DOHH2 (cell line): ENCODE results near the gene ZNF253.

Experiments used
- H3F3A ChIP-seq: fragments of 200-600 bp; sonication (generic), shearing (Covaris generic); 2 replicates; pipeline ENCODE4 v1.6.0; 2016; ENCODE audit warnings: antibody characterized with exemption, mild to moderate bottlenecking; ENCODE audit not compliant: control insufficient read depth, insufficient read depth
- H3K27ac ChIP-seq: fragments of 200-600 bp; sonication (generic); 2 replicates; pipeline ENCODE4 v1.5.1; 2014; ENCODE audit warnings: low read depth, mild to moderate bottlenecking, low read length, moderate library complexity
- H3K27me3 ChIP-seq: fragments of 200-600 bp; sonication (generic); 2 replicates; pipeline ENCODE4 v1.6.1; 2014; ENCODE audit warnings: mild to moderate bottlenecking, low read length, mixed read lengths; ENCODE audit not compliant: control insufficient read depth
- H3K36me3 ChIP-seq: fragments of 200-600 bp; sonication (generic); 2 replicates; pipeline ENCODE4 v1.6.1; 2014; ENCODE audit warnings: mild to moderate bottlenecking, low read length, moderate library complexity, mixed read lengths; ENCODE audit not compliant: control insufficient read depth
- H3K4me1 ChIP-seq: fragments of 200-600 bp; sonication (generic); 2 replicates; pipeline ENCODE4 v1.6.1; 2014; ENCODE audit warnings: mild to moderate bottlenecking, low read length, mixed read lengths; ENCODE audit not compliant: control insufficient read depth
- H3K4me2 ChIP-seq: fragments of 200-600 bp; sonication (generic); 2 replicates; pipeline ENCODE4 v1.6.0; 2014; ENCODE audit warnings: mild to moderate bottlenecking, low read length, moderate library complexity
- H3K4me3 ChIP-seq: fragments of 200-600 bp; sonication (generic); 2 replicates; pipeline ENCODE4 v1.5.1; 2014; ENCODE audit warnings: mild to moderate bottlenecking, low read length, mixed read lengths
- H3K79me2 ChIP-seq: fragments of 200-600 bp; sonication (generic); 2 replicates; pipeline ENCODE4 v1.6.1; 2014; ENCODE audit warnings: mild to moderate bottlenecking, low read length, mixed read lengths; ENCODE audit not compliant: control insufficient read depth
- H3K9me2 ChIP-seq: fragments of 200-600 bp; sonication (generic); replicated peaks from 2 replicates; pipeline ENCODE4 v1.6.1; 2014; ENCODE audit warnings: mild to moderate bottlenecking, low read length, mixed read lengths; ENCODE audit not compliant: control insufficient read depth
- H3K9me3 ChIP-seq: fragments of 200-600 bp; sonication (generic); 2 replicates; pipeline ENCODE4 v1.6.1; 2014; ENCODE audit warnings: antibody characterized with exemption, low read length, mixed read lengths; ENCODE audit not compliant: control insufficient read depth, insufficient read depth
- H4K20me1 ChIP-seq: fragments of 200-600 bp; sonication (generic); 2 replicates; pipeline ENCODE4 v1.6.0; 2014; ENCODE audit warnings: low read depth, mild to moderate bottlenecking, antibody characterized with exemption, low read length, moderate library complexity; ENCODE audit not compliant: control insufficient read depth, insufficient read depth
- CTCF ChIP-seq: fragments of 200-600 bp; sonication (generic); IDR thresholded peaks from one replicate; pipeline ENCODE4 v1.5.1; 2014; ENCODE audit warnings: antibody characterized with exemption, mild to moderate bottlenecking, low read depth, low read length; ENCODE audit not compliant: poor library complexity, severe bottlenecking
- EZH2phosphoT487 ChIP-seq: fragments of 200-600 bp; sonication (generic); IDR thresholded peaks from 2 replicates; pipeline ENCODE4 v1.6.1; 2017; ENCODE audit warnings: borderline replicate concordance, mild to moderate bottlenecking, antibody characterized with exemption, low read length, moderate library complexity, mixed read lengths

ZNF253 gene

DNA sequence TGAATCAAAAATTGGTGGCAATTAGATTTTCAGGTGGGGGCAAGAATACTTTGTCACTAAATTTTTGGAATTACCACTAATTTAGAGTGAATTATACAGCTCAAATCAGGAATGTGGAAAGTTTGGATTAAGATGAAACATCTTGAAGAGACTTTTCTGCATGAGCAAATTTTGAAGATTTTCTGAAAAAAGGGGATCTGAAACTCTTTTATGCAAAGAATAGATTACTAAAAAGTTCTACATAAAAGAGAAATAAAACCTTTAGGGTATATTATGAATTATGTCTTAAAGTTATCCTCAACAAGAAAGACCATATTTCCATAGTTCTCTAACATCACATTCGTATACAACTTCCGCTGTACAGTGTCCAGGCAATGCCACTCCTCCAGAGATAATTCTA is 71.7 kb downstream of the ZNF253 start:
- TF ChIP-seq CTCF, result no peak
- TF ChIP-seq EZH2phosphoT487, result no peak
- Histone ChIP-seq H3K27me3 (no peaks in the 10 kb centered on the region), H3K27ac (no peak overlapping the region), H3K4me2 (no peak overlapping the region), H3F3A (peaks cover 10% of the 10 kb centered on the region; the same call in 1 of the 2 replicates), H3K9me2 (no peaks in the 10 kb centered on the region), H3K4me1 (peaks cover 11% of the 10 kb centered on the region), H3K79me2 (no peaks in the 10 kb centered on the region), H3K36me3 (peaks cover 31% of the 10 kb centered on the region), H4K20me1 (no peaks in the 10 kb centered on the region), H3K4me3 (no peak overlapping the region), H3K9me3 (peaks cover 39% of the 10 kb centered on the region)

DNA sequence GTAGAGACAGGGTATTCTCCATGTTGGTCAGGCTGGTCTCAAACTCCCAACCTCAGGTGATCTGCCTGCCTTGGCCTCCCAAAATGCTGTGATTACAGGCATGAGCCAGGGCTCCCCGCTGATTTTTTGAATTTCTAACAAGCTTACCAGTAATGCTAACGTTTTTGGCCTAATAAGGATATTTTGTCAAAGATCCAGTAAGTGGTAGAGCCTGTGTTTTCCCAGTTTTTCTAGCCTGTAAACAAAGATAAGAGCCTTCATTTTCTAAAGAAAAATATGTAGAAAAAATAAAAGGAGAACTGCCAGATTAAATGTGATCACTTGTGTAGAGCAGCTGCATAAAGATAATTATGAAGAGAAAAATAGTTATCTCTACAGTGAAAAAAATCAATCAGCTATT is 72.8 kb downstream of the ZNF253 start:
- TF ChIP-seq CTCF (no peak), EZH2phosphoT487 (no peak)

GRCh38 chr19:19943848-19944582 is 78.3 kb downstream of the ZNF253 start:
- no peaks in the 10 kb centered on the region for H3K9me2 ChIP-seq
- H3K27ac ChIP-seq, result no peak overlapping the region
- H3K9me3 ChIP-seq, result peaks cover 17% of the 10 kb centered on the region; the same call in 1 of the 2 replicates
- no peaks in the 10 kb centered on the region for H3K27me3 ChIP-seq
- no peak overlapping the region for H3K4me2 ChIP-seq
- no peaks in the 10 kb centered on the region for H3F3A ChIP-seq
- TF ChIP-seq CTCF (no peak), EZH2phosphoT487 (no peak)
- H3K4me3 ChIP-seq, result no peak overlapping the region
- no peaks in the 10 kb centered on the region for H3K36me3 ChIP-seq
- no peaks in the 10 kb centered on the region for H3K79me2 ChIP-seq
- H4K20me1 ChIP-seq, result no peaks in the 10 kb centered on the region
- H3K4me1 ChIP-seq, result no peaks in the 10 kb centered on the region

More for the DNA sequence above, 72.8 kb downstream of the ZNF253 start:
- Histone ChIP-seq H3K9me3 (peaks cover 31% of the 10 kb centered on the region), H4K20me1 (no peaks in the 10 kb centered on the region), H3K27me3 (no peaks in the 10 kb centered on the region), H3K79me2 (no peaks in the 10 kb centered on the region), H3K9me2 (no peaks in the 10 kb centered on the region), H3K36me3 (peaks cover 20% of the 10 kb centered on the region), H3K4me3 (no peak overlapping the region), H3K4me2 (no peak overlapping the region), H3K4me1 (peaks cover 11% of the 10 kb centered on the region), H3F3A (peaks cover 10% of the 10 kb centered on the region; the same call in 1 of the 2 replicates), H3K27ac (no peak overlapping the region)
